Activated CD8-positive, alpha-beta memory T cell treated with anti-CD3 and anti-CD28 coated beads, Interleukin-2, amount 50 U/mL, for 24 hours (primary cell): ENCODE measurements around the gene FAM50A.
"Not testable (repeated sequence)": the region's sequence is repeated elsewhere in the genome, so short reads cannot be mapped to it uniquely, and the experiment has no call there.

Experiments used
- DNase-seq: peaks from one replicate; pipeline ENCODE4 v3.0.0-alpha.2; 2020; ENCODE audit errors: extremely low read depth

FAM50A gene

DNA sequence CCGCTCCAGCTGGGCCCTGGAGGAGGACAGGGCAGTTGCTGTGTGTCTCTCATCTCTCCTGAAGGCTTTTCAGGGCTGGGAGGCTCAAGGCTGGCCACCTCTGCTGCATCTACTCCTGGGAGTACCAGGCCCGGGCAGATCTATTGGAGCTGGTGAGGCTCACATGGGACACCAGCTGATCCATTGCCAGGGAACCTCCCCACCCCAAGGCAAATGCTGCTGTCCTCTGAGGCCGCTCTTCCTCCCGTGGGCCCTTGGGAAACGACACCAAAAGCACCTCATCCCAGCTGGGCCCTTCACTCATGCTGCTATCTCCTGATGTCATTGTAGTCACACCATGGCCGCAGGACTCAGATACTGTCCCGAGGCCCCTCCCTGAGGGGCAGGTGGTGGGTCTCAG lies 38.8 kb downstream of the FAM50A start:
- DNase-seq: no peak

DNA sequence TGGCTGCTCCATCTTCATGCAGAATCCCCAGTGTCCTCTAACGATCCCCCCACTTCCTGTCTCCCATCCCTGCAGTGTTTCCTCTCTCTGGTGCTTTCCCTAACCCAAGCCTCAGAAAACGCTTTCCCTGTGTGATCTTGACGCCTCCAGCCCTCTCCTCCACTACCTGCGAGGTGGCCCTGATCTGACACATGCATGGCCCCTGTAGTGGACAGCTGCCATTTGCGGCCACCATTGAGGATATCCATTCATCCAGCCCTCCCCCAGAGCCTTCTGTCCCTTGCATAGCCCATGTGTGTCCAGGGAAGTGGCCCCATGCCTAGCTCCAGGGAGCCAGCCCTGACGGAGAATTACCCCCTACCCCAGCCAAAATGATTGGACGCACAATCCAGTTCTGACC lies 39.4 kb downstream of the FAM50A start:
- no peak for DNase-seq

DNA sequence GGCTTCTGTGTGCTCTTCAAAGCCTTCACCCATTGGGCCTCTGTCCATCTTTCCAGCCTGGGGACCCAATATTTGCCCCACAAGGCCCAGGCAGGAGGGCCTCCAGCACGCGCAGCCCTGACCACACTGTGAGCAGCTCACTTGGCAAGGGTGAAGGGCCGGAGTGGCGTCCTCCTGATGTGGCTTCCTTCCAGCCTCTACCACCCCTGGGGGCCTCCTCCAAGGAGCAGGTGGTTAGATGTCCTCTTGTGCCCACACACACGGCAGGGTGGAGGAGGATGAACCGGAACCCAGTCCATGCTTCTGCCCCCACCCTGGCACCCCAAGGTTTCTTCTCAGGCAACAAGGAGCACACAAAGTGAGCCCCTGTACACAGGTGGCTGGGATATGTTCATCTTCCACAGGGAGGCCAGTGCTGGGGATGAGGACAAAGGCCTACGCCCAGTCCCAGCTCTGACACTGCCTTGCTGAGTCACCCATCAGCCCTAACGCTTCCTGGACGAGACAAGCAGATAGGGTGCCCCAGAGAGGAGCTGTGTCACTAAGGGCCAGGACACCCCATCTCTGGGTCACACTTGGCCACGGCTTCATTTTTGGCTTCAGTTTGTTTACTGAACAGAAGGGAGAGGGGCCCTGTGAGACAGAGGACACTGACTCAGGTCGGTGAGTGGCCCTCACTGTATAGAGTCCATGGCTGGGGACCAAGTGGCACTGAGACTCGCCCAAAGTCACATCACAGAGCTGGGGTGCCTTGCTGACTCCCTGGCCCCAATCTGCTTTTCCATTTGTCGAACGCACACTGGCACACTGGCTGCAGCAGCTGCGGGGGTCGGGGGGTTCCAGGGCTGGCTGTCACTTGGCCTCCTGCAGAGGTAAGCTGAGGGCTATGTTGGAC lies 40.6 kb downstream of the FAM50A start:
- DNase-seq: no peak

DNA sequence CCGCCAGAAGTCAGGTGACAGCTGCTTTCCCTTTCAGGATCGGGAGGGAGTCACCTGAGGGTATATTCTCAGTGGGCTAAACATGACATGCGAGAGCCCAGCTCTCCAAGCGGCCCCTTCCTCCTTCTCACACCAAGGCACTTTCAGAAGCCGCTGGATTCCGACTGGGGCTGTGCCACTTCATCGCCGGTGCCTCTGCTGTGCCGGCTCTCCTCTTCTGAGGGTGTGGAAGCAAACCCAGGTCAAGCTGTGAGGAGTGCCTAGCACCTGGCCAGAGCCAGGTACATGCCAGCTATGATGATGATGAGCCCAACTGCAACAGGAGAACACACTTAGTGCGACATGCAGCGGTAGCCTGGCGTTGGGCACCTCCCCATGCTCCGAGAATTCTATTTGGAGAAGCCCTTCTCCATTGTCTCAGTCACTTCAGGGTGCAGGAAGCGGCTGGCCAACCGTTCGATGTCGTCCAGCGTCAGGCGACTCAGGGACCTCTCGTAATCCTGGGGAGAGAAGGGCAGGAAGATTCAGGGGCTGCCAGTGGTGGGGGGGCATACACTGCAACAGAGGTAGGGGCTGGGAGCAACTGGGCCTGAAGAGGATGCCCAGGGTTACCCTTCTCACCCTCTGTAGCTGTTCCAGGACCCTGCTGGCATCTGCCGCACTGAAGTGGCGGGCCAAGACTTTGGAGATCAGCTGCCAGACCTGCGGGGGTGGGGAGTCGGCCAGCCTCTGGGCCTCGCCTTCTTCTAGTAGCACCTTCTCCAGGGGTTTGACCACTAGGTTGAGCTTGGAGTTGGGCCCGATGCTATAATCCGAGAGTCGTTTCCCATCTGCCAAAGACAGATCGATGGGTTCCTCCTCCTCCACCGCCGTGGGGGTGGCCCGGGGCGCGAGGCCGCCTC lies 41.5 kb downstream of the FAM50A start:
- no peak for DNase-seq

DNA sequence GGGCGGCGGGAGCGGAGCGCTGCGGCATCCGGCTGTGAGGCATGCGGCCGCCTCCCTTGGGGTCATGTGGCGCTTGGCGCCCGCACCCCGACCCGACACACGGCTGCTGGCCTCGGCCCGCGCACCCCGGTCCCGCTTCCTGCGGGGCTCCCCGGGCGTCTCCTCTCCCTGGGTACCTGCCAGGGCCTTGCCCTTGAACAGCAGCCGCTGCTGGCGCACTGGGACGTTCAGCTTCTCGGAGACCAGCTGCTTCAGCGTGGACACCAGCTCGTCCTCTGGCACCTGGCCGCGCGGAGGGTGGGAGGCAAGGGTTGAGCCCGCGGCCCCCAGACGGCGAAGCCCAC lies 42.1 kb downstream of the FAM50A start:
- no peak for DNase-seq

DNA sequence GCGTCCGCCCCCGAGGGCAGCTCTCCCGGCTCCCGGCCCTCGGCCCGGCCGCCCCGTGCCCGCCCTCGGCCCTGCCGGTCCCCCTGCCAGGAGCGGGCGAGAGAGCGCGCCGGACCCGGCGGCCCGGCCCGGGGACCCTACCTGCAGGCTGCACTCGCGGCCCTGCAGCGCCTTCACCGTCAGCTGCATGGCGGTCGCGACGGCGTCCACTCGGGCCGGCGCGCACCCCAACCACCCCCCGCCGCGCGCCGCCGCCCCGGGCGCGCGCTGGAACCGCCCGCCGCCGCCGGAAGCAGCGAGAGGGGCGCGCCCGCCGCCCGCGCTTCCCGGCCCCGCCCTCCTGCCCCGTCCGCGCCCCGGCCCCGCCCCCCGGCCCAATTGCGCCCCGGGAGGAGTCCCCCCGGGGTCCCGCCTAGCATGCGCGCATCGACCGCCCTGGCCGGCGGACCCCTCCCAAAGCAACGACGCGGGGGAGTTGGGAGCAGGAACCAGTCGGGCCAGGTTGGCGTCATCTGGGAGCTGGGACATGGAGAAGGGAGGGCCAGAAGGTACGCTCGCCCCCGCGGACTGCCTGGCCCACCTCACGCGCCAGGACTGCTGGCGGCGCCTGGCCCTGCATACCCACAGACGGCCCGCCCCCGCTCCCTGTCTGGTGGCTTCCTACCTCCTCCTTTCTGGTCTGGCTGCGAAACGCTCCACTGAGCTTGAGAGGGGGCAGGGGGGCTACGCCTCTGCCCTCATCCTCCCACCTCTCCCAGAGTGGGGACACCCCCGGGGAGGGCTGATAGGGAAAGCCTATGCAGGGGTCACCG lies 42.7 kb downstream of the FAM50A start, which contains the start of gene UBL4A:
UBL4A (minus strand) TSS at position 220 of the 812 bp plus-strand sequence; CDS start at position 189, 31 bp downstream.
- DNase-seq: no peak

DNA sequence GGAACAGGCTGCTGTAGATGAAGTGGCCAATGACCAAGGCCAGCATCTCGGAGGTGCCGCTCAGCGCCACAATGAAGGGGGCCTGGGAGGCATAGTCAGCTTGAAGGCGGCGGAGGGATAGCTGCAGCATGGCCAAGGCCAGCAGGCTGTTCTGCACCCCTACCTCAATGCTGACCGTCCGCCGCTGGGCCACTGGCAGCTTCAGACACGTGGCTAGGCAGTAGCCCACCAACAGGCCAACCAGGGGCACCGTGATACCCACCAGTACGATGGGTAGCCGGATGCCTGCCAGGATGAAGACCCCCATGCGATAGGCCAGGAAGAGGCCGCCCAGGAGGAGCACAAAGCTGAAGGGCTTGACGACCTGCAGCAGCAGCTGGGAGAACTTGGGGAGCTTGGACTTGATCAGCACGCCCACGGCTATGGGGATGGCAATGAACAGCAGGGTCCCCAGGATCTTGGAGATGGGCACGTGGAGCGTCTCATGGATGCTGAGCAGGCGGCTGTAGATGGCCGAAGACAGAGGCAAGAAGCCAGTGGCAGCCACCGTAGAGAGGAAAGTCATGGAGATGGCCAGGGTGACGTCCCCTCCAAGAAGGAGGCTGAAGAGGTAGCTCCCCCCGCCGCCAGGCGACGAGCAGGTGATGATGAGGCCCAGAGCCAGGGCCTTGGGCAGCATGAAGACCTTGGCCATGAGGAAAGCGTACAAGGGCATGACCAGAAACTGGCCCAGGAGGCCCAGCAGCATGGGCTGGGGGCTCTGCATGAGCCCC lies 43.8 kb downstream of the FAM50A start:
- DNase-seq: no peak

DNA sequence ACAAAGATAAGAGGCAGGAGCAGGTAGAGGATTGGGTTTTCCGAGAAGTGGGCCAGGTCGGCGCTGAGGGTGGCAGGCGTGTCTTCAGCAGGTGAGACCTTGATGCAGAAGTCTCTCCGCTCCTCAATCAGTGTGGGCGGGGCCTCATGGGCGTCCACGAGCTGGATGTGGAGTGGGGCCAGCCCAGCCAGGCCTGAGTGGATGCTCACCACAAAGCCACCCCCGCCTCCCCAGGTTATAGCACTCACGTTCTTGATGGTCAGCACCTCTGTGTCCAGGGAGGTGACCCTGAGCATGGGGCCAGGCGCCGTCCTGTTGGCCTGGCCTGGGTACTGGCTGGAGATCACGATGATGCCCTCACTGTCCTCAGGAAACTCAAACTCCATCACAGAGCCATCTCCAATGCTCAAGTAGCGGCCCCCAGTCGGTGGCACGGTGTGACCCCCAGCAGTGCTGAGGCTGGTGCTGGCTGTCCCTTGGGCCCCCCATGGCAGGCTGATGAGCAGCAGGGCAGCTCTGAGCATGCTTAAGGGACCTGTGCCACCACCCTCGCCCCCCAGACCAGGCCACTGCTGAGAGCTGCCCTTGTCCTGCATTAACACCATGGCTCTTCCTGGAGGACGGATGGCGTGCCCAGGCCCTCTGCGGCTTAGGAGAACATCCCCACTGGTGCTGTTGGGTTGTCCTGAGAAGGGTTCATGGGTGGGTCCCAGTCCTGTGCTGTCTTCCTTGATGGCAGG lies 44.6 kb downstream of the FAM50A start:
- DNase-seq: no peak

DNA sequence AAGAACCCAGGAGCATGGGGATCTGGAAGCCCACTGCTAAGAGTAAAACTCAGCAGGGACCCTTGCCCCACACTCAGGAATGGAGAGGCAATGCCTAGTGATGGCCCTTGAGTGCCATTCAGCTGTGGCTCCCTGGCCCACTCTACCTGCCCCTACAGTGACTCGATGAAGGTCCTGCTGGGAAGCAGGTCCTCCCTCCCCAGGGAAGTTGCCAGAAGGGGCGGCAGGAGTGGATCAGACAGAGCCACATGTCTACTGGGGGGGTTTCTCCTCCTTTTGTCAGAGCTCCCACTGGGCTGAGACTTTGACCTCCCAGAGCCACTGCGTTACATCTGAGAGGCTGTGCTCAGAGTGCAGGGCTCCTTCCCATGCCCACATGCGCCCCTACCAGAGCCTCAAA lies 45.2 kb downstream of the FAM50A start:
- DNase-seq: no peak

DNA sequence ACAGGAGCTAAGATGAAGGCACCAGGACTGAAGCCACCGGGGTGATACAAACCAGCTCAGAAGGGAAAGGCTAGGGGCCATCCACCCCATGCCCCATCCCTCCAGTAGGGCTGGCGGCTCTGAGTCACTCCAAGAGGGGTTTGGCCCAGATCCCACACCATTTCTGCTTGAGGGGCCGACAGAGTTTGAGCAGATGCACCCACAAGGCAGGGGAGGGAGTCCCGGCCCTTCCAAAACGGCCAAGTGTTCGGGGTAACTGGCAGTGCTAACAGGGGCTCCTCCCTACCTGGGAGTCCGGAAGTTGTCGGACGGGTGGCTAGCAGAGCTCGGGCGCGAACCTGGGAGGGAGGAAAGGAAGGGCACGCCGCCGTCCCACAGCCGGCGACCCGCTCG lies 46.1 kb downstream of the FAM50A start:
- DNase-seq: no peak

DNA sequence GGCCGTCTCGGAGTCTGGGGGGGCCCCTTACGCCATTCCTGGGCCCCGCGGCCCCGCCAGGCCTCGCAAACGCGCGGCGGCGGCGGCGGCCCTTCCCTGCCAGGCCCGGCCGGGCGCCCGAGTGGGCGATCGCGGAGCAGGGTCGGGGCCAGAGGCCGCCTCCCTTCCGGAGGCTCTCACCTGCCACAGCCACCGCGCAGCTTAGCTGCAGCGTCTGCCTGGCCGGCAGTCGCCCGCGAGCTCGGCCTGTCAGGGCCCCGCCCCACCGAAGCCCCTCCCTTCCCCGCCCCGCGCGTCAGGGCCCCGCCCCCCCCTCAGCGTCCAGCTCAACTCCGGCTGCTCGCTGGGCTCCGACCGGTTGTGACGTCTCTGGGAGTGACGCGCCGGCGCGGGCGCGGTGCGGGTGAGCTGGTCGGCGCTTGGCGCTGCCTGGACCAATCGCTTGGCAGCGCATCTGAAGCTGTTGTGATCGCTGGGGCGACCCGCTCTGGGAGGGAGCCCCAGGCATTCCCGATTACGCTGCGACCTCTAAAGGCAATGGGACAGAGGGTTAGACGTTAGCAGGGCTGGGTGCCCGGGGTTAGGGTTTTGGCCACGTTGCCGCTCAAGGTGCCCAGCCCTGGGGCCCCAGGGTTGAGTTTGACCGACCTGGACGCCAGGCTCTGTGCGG lies 46.6 kb downstream of the FAM50A start, which contains the start of gene SLC10A3:
SLC10A3 (minus strand) TSS at position 216 of the 670 bp plus-strand sequence. CDS start 1,689 bp downstream, outside the sequence.
- DNase-seq: peak; percentile 69

DNA sequence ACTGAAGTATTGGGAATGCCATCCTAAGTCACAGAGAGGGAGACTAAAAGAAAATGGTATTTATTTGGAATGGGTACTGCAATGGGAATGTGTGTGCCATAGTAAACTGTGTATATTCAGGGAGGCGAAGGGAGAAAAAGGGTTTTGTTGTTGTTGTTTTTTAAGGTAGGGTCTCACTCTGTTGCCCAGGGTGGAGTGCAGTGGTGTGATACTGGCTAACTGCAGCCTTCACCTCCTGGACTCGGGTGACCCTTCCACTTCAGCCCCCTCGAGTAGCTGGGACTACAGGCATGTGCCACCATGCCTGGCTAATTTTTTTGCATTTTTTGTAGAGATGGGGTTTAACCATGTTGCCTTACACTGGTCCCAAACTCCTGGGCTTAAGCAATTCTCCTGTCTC lies 50.8 kb downstream of the FAM50A start:
- DNase-seq: no peak

DNA sequence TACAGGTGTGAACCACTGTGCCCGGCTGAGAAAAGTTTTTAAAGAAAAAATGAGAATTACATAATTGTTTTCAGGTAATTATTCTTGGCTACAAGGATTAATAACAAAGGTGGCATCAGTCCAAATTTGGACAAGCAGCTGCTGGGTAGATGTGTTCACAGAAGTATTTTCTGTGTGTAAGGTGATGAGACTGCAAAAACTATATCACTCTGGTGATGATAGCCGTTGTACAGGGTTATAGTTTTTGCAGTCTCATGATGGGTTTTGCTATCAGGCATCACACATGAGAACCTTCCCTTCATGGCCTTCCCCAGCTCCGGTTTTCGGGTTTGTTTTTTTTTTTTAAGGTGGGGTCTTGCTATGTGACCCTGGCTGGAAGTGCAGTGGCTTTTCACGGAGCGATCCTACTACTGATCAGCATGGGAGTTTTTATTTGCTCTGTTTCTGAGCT lies 51.6 kb downstream of the FAM50A start:
- no peak for DNase-seq

DNA sequence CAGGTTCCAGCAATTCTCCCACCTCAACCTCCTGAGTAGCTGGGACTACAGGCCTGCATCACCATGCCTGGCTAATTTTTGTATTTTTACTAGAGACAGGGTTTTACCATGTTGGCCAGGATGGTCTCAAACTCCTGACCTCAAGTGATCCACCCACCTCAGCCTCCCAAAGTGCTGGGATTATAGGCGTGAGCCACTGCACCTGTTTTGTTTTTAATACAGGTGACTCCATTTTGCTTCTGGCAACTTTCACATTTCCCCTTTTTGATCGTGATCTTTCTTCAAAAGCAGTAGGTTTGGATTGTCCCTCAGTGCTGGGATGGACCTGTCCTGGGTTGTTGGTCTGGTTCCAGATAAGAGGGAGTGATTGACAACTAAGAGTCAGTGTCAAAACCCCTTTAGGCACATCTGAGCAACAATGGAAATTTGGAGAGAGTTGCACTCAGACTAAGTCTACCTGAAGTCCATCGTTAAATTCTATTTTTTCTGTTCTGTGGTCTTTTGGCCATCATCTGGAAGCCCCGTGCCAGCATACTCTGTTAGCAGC lies 52.7 kb downstream of the FAM50A start:
- not testable (repeated sequence) for DNase-seq
